Testis (tissue), 2 donors: Measurements from ENCODE around the gene MYO3A.

Experiments used
- CTCF ChIP-seq, 3 experiments: fragments of 450-650 bp in 2 of 3; fragments of 200-600 bp in 1 of 3; sonication (generic) in 1 of 3; IDR thresholded peaks; one replicate each; pipeline ENCODE4 v1.5.1; 2016 to 2019; ENCODE audit warnings: antibody characterized with exemption in 3 of 3, mild to moderate bottlenecking in 2 of 3, moderate library complexity in 1 of 3
- POLR2A ChIP-seq: fragments of 450-650 bp; IDR thresholded peaks from one replicate; pipeline ENCODE4 v1.6.1; 2017; ENCODE audit warnings: antibody characterized with exemption, mild to moderate bottlenecking, moderate library complexity

- TF ChIP-seq CTCF (IDR thresholded peaks at IDR 0.05) (no peak), POLR2A (no peak)
Observed at GRCh38 chr10:26221541-26221940, 287.5 kb downstream of the MYO3A start.
